H9 (cell line): ENCODE data around the gene GPR183. TPM values are rescaled to one million over a fixed set of nuclear protein-coding genes. Genes with fewer than 3 reads are reported as not detected.

Experiments used
- DNase-seq: peaks from one replicate; pipeline ENCODE4 v3.0.0-alpha.2; 2017
- H2AFZ ChIP-seq: one replicate; pipeline ENCODE4 v1.6.1; 2013; ENCODE audit warnings: mild to moderate bottlenecking, low read length, control low read depth, moderate library complexity
- H2AK5ac ChIP-seq: 2 replicates; pipeline ENCODE4 v1.6.1; 2013; ENCODE audit warnings: low read length, control low read depth, mixed read lengths; ENCODE audit not compliant: insufficient read length
- H2BK120ac ChIP-seq: one replicate; pipeline ENCODE4 v1.6.1; 2013; ENCODE audit warnings: low read depth, mild to moderate bottlenecking, low read length, control low read depth, inconsistent platforms; ENCODE audit not compliant: poor library complexity, severe bottlenecking
- H2BK12ac ChIP-seq: 2 replicates; pipeline ENCODE4 v1.6.1; 2013; ENCODE audit warnings: low read length, control low read depth, mixed read lengths, low read depth; ENCODE audit not compliant: insufficient read length
- H2BK15ac ChIP-seq: 2 replicates; pipeline ENCODE4 v1.6.1; 2013; ENCODE audit warnings: low read depth, low read length, control low read depth
- H2BK20ac ChIP-seq: one replicate; pipeline ENCODE4 v1.6.1; 2013; ENCODE audit warnings: low read depth, mild to moderate bottlenecking, low read length, control low read depth, inconsistent platforms; ENCODE audit not compliant: poor library complexity, severe bottlenecking
- H2BK5ac ChIP-seq: 2 replicates; pipeline ENCODE4 v1.6.1; 2013; ENCODE audit warnings: low read length, control low read depth, mixed read lengths; ENCODE audit not compliant: insufficient read length
- H3K14ac ChIP-seq: 2 replicates; pipeline ENCODE4 v1.6.1; 2013; ENCODE audit warnings: low read length, control low read depth; ENCODE audit not compliant: insufficient read depth
- H3K18ac ChIP-seq: 2 replicates; pipeline ENCODE4 v1.6.1; 2013; ENCODE audit warnings: low read depth, mild to moderate bottlenecking, mixed read lengths, low read length, control low read depth; ENCODE audit not compliant: insufficient read length
- H3K23ac ChIP-seq: 2 replicates; pipeline ENCODE4 v1.6.1; 2013; ENCODE audit warnings: low read length, control low read depth, mixed read lengths, low read depth; ENCODE audit not compliant: insufficient read length
- H3K23me2 ChIP-seq: 2 replicates; pipeline ENCODE4 v1.6.1; 2013; ENCODE audit warnings: low read depth, mild to moderate bottlenecking, mixed read lengths, low read length, control low read depth; ENCODE audit not compliant: insufficient read length, poor library complexity, severe bottlenecking
- H3K27ac ChIP-seq: 2 replicates; pipeline ENCODE4 v1.5.1; 2013; ENCODE audit warnings: low read length, control low read depth, mixed read lengths, low read depth; ENCODE audit not compliant: insufficient read length
- H3K27me3 ChIP-seq: 2 replicates; pipeline ENCODE4 v1.6.1; 2013; ENCODE audit warnings: low read length, control low read depth, inconsistent platforms; ENCODE audit not compliant: insufficient read depth
- H3K4ac ChIP-seq: 2 replicates; pipeline ENCODE4 v1.6.1; 2013; ENCODE audit warnings: low read depth, mild to moderate bottlenecking, control low read depth, inconsistent platforms, low read length, moderate library complexity
- H3K4me1 ChIP-seq: 2 replicates; pipeline ENCODE4 v1.6.1; 2013; ENCODE audit warnings: low read length, control low read depth, inconsistent platforms; ENCODE audit not compliant: insufficient read depth
- H3K4me2 ChIP-seq: 2 replicates; pipeline ENCODE4 v1.6.1; 2013; ENCODE audit warnings: low read length, control low read depth, mixed read lengths; ENCODE audit not compliant: insufficient read length, insufficient read depth
- H3K56ac ChIP-seq: 2 replicates; pipeline ENCODE4 v1.6.1; 2013; ENCODE audit warnings: low read depth, mild to moderate bottlenecking, mixed read lengths, low read length, control low read depth; ENCODE audit not compliant: insufficient read length
- H3K79me1 ChIP-seq: 2 replicates; pipeline ENCODE4 v1.6.1; 2013; ENCODE audit warnings: low read depth, mild to moderate bottlenecking, moderate library complexity, low read length, control low read depth, inconsistent platforms; ENCODE audit not compliant: insufficient read depth, poor library complexity, severe bottlenecking
- H3K79me2 ChIP-seq: 2 replicates; pipeline ENCODE4 v1.6.1; 2013; ENCODE audit warnings: low read length, control low read depth, inconsistent platforms; ENCODE audit not compliant: insufficient read depth
- H3K9ac ChIP-seq: 2 replicates; pipeline ENCODE4 v1.6.1; 2013; ENCODE audit warnings: low read length, control low read depth, mixed read lengths; ENCODE audit not compliant: insufficient read length; ENCODE audit errors: extremely low read depth
- H3K9me3 ChIP-seq: one replicate; pipeline ENCODE4 v1.6.1; 2013; ENCODE audit warnings: low read depth, low read length, inconsistent platforms; ENCODE audit not compliant: control insufficient read depth
- H3T11ph ChIP-seq: one replicate; pipeline ENCODE4 v1.6.1; 2013; ENCODE audit warnings: mild to moderate bottlenecking, low read length, control low read depth, inconsistent platforms
- H4K20me1 ChIP-seq: one replicate; pipeline ENCODE4 v1.6.1; 2013; ENCODE audit not compliant: control insufficient read depth, insufficient read length, insufficient read depth
- H4K5ac ChIP-seq: 2 replicates; pipeline ENCODE4 v1.6.1; 2013; ENCODE audit warnings: low read depth, mild to moderate bottlenecking, mixed read lengths, low read length, control low read depth; ENCODE audit not compliant: insufficient read length
- H4K8ac ChIP-seq: replicated peaks from 2 replicates; pipeline ENCODE4 v1.6.1; 2013; ENCODE audit warnings: low read length, control low read depth, mixed read lengths, low read depth; ENCODE audit not compliant: insufficient read length
- H4K91ac ChIP-seq: 2 replicates; pipeline ENCODE4 v1.6.1; 2013; ENCODE audit warnings: low read depth, mild to moderate bottlenecking, moderate library complexity, mixed read lengths, low read length, control low read depth; ENCODE audit not compliant: insufficient read length
- H3K27ac Mint-ChIP-seq, 3 experiments: 2 replicates in 2 of 3; 3 replicates in 1 of 3; pipeline ENCODE4 v1.8.0; 2020 to 2021; ENCODE audit warnings: mixed read lengths in 3 of 3, mild to moderate bottlenecking in 1 of 3, moderate library complexity in 1 of 3
- H3K27me3 Mint-ChIP-seq: 2 replicates; pipeline ENCODE4 v1.8.0; 2021; ENCODE audit warnings: low read depth, mild to moderate bottlenecking, moderate library complexity, mixed read lengths
- H3K36me3 Mint-ChIP-seq, 3 experiments: 2 replicates in 2 of 3; 3 replicates in 1 of 3; pipeline ENCODE4 v1.8.0; 2020 to 2021; ENCODE audit warnings: low read depth in 3 of 3, mixed read lengths in 3 of 3; ENCODE audit not compliant: insufficient read depth in 1 of 3
- H3K4me1 Mint-ChIP-seq, 2 experiments: 2 replicates each; pipeline ENCODE4 v1.8.0; 2020; ENCODE audit warnings: mixed read lengths in 2 of 2
- H3K4me3 Mint-ChIP-seq, 2 experiments: 2 replicates in 1 of 2; 3 replicates in 1 of 2; pipeline ENCODE4 v1.8.0; 2020 to 2021; ENCODE audit warnings: mild to moderate bottlenecking in 2 of 2, mixed read lengths in 2 of 2, moderate library complexity in 1 of 2
- H3K9me3 Mint-ChIP-seq, 2 experiments: 2 replicates in 1 of 2; 3 replicates in 1 of 2; pipeline ENCODE4 v1.8.0; 2020; ENCODE audit warnings: mild to moderate bottlenecking in 2 of 2, mixed read lengths in 2 of 2, moderate library complexity in 1 of 2
- WGBS: extraction: QIAGEN DNeasy Blood & Tissue Kit; methylation state at CpG from one replicate; pipeline ENCODE4 v1.1.7; 2013; ENCODE audit warnings: missing lambda C conversion rate, low lambda C conversion rate, mixed read lengths; ENCODE audit not compliant: insufficient read length; ENCODE audit errors: extremely low coverage; 5-methylcytosine and 5-hydroxymethylcytosine counted together
- total RNA-seq: library from RNA; stranded (reverse); gene quantifications from 2 replicates; pipeline ENCODE4 v1.2.1, GENCODE V29; 2021
- TF ChIP-seq, protein P1 (sequence below): fragments of 200-600 bp; sonication (generic); conservative IDR thresholded peaks from 3 replicates; pipeline ENCODE4 v1.8.0; 2021; ENCODE audit warnings: antibody characterized with exemption, mild to moderate bottlenecking

Gene GPR183
- total RNA-seq, 1 experiment from 2014 or later = not detected

DNA sequence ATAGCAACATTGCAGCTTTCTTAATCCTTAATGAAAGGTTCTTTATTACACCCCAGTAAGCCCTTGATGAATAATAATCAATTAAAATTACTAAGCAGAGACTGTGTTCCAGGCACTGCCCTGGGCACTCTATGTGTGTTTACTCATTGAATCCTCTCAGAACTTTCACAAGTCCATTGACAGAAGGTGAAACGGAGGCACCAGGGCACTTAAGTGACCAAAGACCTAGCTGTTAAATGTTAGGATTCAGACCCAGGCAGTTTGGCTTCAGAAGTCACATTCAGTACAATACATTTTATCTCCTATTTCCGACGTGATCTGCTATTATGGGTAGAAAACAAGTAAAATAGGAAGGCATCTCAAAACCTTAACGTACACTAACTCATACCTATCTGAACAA is 2.7 kb downstream of the GPR183 start:
- Histone ChIP-seq H3K23me2 (no peaks in the 10 kb centered on the region), H3K79me2 (0 out of 2 replicates have a peak, but pooled peaks cover 2% of the 10 kb centered on the region), H3K4me1 (no peaks in the 10 kb centered on the region; the same call in 1 of the 2 replicates), H3K27ac (no peak overlapping the region), H3K27me3 (no peaks in the 10 kb centered on the region), H3T11ph (no peak overlapping the region), H3K23ac (no peak overlapping the region), H2AK5ac (no peak overlapping the region), H2AFZ (no peak overlapping the region), H2BK20ac (no peak overlapping the region), H2BK5ac (no peak overlapping the region), H3K14ac (no peak overlapping the region), H4K8ac (no peak overlapping the region), H2BK12ac (no peak overlapping the region), H4K5ac (no peak overlapping the region), H3K4ac (no peak overlapping the region), H2BK120ac (no peak overlapping the region), H3K9ac (no peak overlapping the region), H3K9me3 (no peaks in the 10 kb centered on the region), H3K79me1 (no peaks in the 10 kb centered on the region), H3K4me2 (no peak overlapping the region), H3K18ac (no peak overlapping the region), H3K56ac (no peak overlapping the region), H2BK15ac (no peak overlapping the region), H4K20me1 (no peaks in the 10 kb centered on the region), H4K91ac (no peak overlapping the region)
- Mint-ChIP-seq H3K27ac (no peak overlapping the region), H3K4me3 (no peak overlapping the region), H3K4me1 (peaks cover 7 to 18% of the 10 kb centered on the region in 2 experiments; a peak in 3 of 4 replicates), H3K9me3 (no peaks in the 10 kb centered on the region), H3K27me3 (no peaks in the 10 kb centered on the region; the same call in 1 of the 2 replicates), H3K36me3 (peaks cover 4 to 7% (median 6%) of the 10 kb centered on the region in 3 experiments; a peak in 3 of 7 replicates)
- no peak for DNase-seq
- WGBS = no CpG with 5 or more reads among the region's 4 CpGs
- TF ChIP-seq, protein P1, sequence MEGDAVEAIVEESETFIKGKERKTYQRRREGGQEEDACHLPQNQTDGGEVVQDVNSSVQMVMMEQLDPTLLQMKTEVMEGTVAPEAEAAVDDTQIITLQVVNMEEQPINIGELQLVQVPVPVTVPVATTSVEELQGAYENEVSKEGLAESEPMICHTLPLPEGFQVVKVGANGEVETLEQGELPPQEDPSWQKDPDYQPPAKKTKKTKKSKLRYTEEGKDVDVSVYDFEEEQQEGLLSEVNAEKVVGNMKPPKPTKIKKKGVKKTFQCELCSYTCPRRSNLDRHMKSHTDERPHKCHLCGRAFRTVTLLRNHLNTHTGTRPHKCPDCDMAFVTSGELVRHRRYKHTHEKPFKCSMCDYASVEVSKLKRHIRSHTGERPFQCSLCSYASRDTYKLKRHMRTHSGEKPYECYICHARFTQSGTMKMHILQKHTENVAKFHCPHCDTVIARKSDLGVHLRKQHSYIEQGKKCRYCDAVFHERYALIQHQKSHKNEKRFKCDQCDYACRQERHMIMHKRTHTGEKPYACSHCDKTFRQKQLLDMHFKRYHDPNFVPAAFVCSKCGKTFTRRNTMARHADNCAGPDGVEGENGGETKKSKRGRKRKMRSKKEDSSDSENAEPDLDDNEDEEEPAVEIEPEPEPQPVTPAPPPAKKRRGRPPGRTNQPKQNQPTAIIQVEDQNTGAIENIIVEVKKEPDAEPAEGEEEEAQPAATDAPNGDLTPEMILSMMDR = no peak
